GM23338 (cell line): Measurements from ENCODE around the gene RARG. TPM values are rescaled to one million over a fixed set of nuclear protein-coding genes. Genes with fewer than 3 reads are reported as not detected.
"Not testable (repeated sequence)": the region's sequence is repeated elsewhere in the genome, so short reads cannot be mapped to it uniquely, and the experiment has no call there.

ENCODE experiments used
- ATAC-seq: fragments of 200-7000 bp; cut with Tn5 transposase; 3 replicates; pipeline ENCODE4 v1.9.1; 2020
- DNase-seq: peaks from one replicate; pipeline ENCODE4 v3.0.0-alpha.2; 2015; ENCODE audit warnings: low spot score
- H2AFZ ChIP-seq: fragments of 200-600 bp; sonication (generic); 2 replicates; pipeline ENCODE4 v1.8.0; 2016; ENCODE audit warnings: antibody characterized with exemption, mild to moderate bottlenecking, moderate library complexity
- H3F3A ChIP-seq: fragments of 200-600 bp; sonication (generic); replicated peaks from 2 replicates; pipeline ENCODE4 v1.8.0; 2017; ENCODE audit warnings: antibody characterized with exemption, mixed run types, low read depth
- H3K27ac ChIP-seq: fragments of 200-600 bp; sonication (generic); 2 replicates; pipeline ENCODE4 v1.6.1; 2016; ENCODE audit warnings: low read depth
- H3K27me3 ChIP-seq: fragments of 200-600 bp; sonication (generic); 2 replicates; pipeline ENCODE4 v1.8.0; 2016; ENCODE audit warnings: mild to moderate bottlenecking, mixed run types, moderate library complexity; ENCODE audit not compliant: insufficient read depth
- H3K36me3 ChIP-seq: fragments of 200-600 bp; sonication (generic); 2 replicates; pipeline ENCODE4 v1.8.0; 2016; ENCODE audit warnings: mild to moderate bottlenecking; ENCODE audit not compliant: insufficient read depth
- H3K4me1 ChIP-seq: fragments of 200-600 bp; sonication (generic); 2 replicates; pipeline ENCODE4 v1.8.0; 2016; ENCODE audit warnings: mild to moderate bottlenecking, moderate library complexity; ENCODE audit not compliant: insufficient read depth
- H3K4me2 ChIP-seq: fragments of 200-600 bp; sonication (generic); 2 replicates; pipeline ENCODE4 v1.7.1; 2017; ENCODE audit warnings: mixed run types
- H3K4me3 ChIP-seq: fragments of 200-600 bp; sonication (generic); 2 replicates; pipeline ENCODE4 v1.6.1; 2016; ENCODE audit warnings: mixed run types
- H3K79me2 ChIP-seq: fragments of 200-600 bp; sonication (generic); replicated peaks from 2 replicates; pipeline ENCODE4 v1.8.0; 2017; ENCODE audit warnings: mild to moderate bottlenecking; ENCODE audit not compliant: insufficient read depth
- H3K9me2 ChIP-seq: fragments of 200-600 bp; sonication (generic); 2 replicates; pipeline ENCODE4 v1.8.0; 2017; ENCODE audit not compliant: insufficient read depth
- H4K20me1 ChIP-seq: fragments of 200-600 bp; sonication (generic); replicated peaks from 2 replicates; pipeline ENCODE4 v1.8.0; 2017; ENCODE audit warnings: mild to moderate bottlenecking; ENCODE audit not compliant: insufficient read depth
- H3K27ac Mint-ChIP-seq: 2 replicates; pipeline ENCODE4 v1.8.0; 2020; ENCODE audit warnings: inconsistent platforms, mild to moderate bottlenecking, moderate library complexity, mixed read lengths
- H3K27me3 Mint-ChIP-seq: 3 replicates; pipeline ENCODE4 v1.8.0; 2022; ENCODE audit warnings: low read depth, mild to moderate bottlenecking, moderate library complexity, mixed read lengths, inconsistent platforms; ENCODE audit not compliant: insufficient read depth, poor library complexity
- H3K36me3 Mint-ChIP-seq: 3 replicates; pipeline ENCODE4 v1.8.0; 2021; ENCODE audit warnings: low read depth, mild to moderate bottlenecking, inconsistent platforms, moderate library complexity, mixed read lengths
- H3K4me1 Mint-ChIP-seq: 3 replicates; pipeline ENCODE4 v1.8.0; 2020; ENCODE audit warnings: mild to moderate bottlenecking, inconsistent platforms, mixed read lengths
- H3K4me3 Mint-ChIP-seq: 3 replicates; pipeline ENCODE4 v1.8.0; 2021; ENCODE audit warnings: moderate library complexity, mild to moderate bottlenecking, inconsistent platforms, mixed read lengths
- H3K9me3 Mint-ChIP-seq: 3 replicates; pipeline ENCODE4 v1.8.0; 2020; ENCODE audit warnings: moderate library complexity, mild to moderate bottlenecking, inconsistent platforms, mixed read lengths
- CREB1 ChIP-seq: fragments of 250-450 bp; sonication (Bioruptor Pico); IDR thresholded peaks from 2 replicates; pipeline ENCODE4 v1.5.0; 2020; ENCODE audit warnings: low read depth, mild to moderate bottlenecking, moderate library complexity
- EZH2 ChIP-seq: fragments of 200-600 bp; sonication (generic); IDR thresholded peaks from one replicate; pipeline ENCODE4 v1.8.0; 2017; ENCODE audit warnings: antibody characterized with exemption, mild to moderate bottlenecking, low read depth; ENCODE audit not compliant: unreplicated experiment
- JUNB ChIP-seq: IDR thresholded peaks from one replicate; pipeline ENCODE4 v1.6.1; 2016; ENCODE audit warnings: antibody characterized with exemption; ENCODE audit not compliant: unreplicated experiment
- NANOG ChIP-seq: IDR thresholded peaks from 2 replicates; pipeline ENCODE4 v1.6.1; 2016; ENCODE audit warnings: antibody characterized with exemption, borderline replicate concordance
- POLR2AphosphoS5 ChIP-seq: IDR thresholded peaks from 2 replicates; pipeline ENCODE4 v1.6.1; 2016; ENCODE audit warnings: antibody characterized with exemption, low read depth
- ZNF114 ChIP-seq: fragments of 250-450 bp; sonication (Bioruptor Pico); IDR thresholded peaks from 2 replicates; pipeline ENCODE4 v1.5.0; 2020; ENCODE audit warnings: mild to moderate bottlenecking, moderate library complexity
- polyA plus RNA-seq: library from polyadenylated mRNA; unstranded; fragments of >200 nt; fragmentation: Nextera tagmentation; extraction: Ambion mirVana; gene quantifications from 2 replicates; pipeline ENCODE4 v1.2.1, GENCODE V29; 2016
- total RNA-seq: library from RNA; depleted of rRNA; stranded (reverse); fragments of >200 nt; shearing (Covaris generic); gene quantifications from 2 replicates; pipeline ENCODE4 v1.2.3, GENCODE V29; 2014
- TF ChIP-seq, protein P1 (sequence below): IDR thresholded peaks from 2 replicates; pipeline ENCODE4 v1.6.1; 2016; ENCODE audit warnings: antibody characterized with exemption
- TF ChIP-seq, protein P2 (sequence below): IDR thresholded peaks from one replicate; pipeline ENCODE4 v1.6.1; 2018; ENCODE audit warnings: antibody characterized with exemption; ENCODE audit not compliant: unreplicated experiment
- TF ChIP-seq, protein P3 (sequence below), 2 experiments: fragments of 200-600 bp in 1 of 2; sonication (generic) in 1 of 2; conservative IDR thresholded peaks; 2 replicates each; pipeline versions ENCODE4 v1.5.1 to v1.6.1; 2016 to 2017; ENCODE audit warnings: antibody characterized with exemption in 2 of 2, low read depth in 2 of 2, mild to moderate bottlenecking in 2 of 2, moderate library complexity in 1 of 2
- TF ChIP-seq, protein P4 (sequence below): fragments of 250-450 bp; sonication (Bioruptor Pico); IDR thresholded peaks from 2 replicates; pipeline ENCODE4 v1.5.0; 2020; ENCODE audit warnings: mild to moderate bottlenecking, moderate library complexity

The RARG gene
- total and polyA plus RNA-seq, 2 experiments from 2014 or later: 18.5 to 50.2 TPM

DNA sequence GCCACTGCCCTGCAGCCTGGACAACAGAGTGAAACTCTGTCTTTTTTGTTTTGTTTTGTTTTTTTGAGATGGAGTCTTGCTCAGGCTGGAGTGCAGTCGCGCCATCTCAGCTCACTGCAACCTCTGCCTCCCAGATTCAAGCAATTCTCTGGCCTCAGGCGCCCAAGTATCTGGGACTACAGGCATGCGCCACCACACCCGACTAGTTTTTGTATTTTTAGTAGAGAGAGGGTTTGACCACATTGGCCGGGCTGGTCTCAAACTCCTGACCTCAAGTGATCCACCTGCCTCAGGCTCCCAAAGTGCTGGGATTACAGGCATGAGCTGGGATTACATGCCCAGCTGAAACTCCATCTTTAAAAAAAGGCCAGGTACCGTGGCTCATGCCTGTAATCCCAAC, 29.7 kb downstream of the RARG start:
- not testable (repeated sequence) for H4K20me1 ChIP-seq, H3K27ac ChIP-seq, H3K4me1 ChIP-seq, H3K27ac Mint-ChIP-seq, DNase-seq, H3F3A ChIP-seq, H3K79me2 ChIP-seq, H3K9me2 ChIP-seq, H3K4me3 ChIP-seq, H3K36me3 Mint-ChIP-seq, H2AFZ ChIP-seq, H3K9me3 Mint-ChIP-seq, H3K36me3 ChIP-seq, H3K4me2 ChIP-seq, ATAC-seq, H3K4me3 Mint-ChIP-seq
- H3K27me3 Mint-ChIP-seq: peaks cover 24% of the 10 kb centered on the region
- peaks cover 10% of the 10 kb centered on the region for H3K4me1 Mint-ChIP-seq
- peaks cover 43% of the 10 kb centered on the region for H3K27me3 ChIP-seq

DNA sequence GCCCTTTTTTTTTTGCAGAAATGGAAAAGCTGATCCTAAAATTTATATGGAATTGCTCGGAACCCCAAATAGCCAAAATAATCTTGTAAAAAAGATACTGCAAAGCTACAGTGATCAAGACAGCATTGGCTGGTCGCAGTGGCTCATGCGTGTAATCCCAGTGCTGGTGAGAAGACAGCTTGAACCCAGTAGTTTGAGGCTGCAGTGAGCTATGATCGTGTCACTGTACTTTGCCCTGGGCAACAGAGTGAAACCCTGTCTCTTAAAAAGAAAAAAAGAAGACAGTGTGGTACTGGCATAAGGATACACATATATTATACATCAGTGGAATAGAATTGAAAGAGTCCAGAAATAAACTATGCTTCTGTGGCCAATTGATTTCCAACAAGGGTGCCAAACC, 30.4 kb downstream of the RARG start:
- peaks cover 26% of the 10 kb centered on the region for H3K27me3 Mint-ChIP-seq
- no peak for ATAC-seq
- no peak for DNase-seq
- TF ChIP-seq CREB1 (no peak), EZH2 (no peak), JUNB (no peak), NANOG (no peak), POLR2AphosphoS5 (no peak), ZNF114 (CRISPR knock-in tag) (no peak)
- TF ChIP-seq, protein P1, sequence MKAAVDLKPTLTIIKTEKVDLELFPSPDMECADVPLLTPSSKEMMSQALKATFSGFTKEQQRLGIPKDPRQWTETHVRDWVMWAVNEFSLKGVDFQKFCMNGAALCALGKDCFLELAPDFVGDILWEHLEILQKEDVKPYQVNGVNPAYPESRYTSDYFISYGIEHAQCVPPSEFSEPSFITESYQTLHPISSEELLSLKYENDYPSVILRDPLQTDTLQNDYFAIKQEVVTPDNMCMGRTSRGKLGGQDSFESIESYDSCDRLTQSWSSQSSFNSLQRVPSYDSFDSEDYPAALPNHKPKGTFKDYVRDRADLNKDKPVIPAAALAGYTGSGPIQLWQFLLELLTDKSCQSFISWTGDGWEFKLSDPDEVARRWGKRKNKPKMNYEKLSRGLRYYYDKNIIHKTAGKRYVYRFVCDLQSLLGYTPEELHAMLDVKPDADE: no peak
- TF ChIP-seq, protein P2, sequence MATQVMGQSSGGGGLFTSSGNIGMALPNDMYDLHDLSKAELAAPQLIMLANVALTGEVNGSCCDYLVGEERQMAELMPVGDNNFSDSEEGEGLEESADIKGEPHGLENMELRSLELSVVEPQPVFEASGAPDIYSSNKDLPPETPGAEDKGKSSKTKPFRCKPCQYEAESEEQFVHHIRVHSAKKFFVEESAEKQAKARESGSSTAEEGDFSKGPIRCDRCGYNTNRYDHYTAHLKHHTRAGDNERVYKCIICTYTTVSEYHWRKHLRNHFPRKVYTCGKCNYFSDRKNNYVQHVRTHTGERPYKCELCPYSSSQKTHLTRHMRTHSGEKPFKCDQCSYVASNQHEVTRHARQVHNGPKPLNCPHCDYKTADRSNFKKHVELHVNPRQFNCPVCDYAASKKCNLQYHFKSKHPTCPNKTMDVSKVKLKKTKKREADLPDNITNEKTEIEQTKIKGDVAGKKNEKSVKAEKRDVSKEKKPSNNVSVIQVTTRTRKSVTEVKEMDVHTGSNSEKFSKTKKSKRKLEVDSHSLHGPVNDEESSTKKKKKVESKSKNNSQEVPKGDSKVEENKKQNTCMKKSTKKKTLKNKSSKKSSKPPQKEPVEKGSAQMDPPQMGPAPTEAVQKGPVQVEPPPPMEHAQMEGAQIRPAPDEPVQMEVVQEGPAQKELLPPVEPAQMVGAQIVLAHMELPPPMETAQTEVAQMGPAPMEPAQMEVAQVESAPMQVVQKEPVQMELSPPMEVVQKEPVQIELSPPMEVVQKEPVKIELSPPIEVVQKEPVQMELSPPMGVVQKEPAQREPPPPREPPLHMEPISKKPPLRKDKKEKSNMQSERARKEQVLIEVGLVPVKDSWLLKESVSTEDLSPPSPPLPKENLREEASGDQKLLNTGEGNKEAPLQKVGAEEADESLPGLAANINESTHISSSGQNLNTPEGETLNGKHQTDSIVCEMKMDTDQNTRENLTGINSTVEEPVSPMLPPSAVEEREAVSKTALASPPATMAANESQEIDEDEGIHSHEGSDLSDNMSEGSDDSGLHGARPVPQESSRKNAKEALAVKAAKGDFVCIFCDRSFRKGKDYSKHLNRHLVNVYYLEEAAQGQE: no peak
- TF ChIP-seq, protein P3, sequence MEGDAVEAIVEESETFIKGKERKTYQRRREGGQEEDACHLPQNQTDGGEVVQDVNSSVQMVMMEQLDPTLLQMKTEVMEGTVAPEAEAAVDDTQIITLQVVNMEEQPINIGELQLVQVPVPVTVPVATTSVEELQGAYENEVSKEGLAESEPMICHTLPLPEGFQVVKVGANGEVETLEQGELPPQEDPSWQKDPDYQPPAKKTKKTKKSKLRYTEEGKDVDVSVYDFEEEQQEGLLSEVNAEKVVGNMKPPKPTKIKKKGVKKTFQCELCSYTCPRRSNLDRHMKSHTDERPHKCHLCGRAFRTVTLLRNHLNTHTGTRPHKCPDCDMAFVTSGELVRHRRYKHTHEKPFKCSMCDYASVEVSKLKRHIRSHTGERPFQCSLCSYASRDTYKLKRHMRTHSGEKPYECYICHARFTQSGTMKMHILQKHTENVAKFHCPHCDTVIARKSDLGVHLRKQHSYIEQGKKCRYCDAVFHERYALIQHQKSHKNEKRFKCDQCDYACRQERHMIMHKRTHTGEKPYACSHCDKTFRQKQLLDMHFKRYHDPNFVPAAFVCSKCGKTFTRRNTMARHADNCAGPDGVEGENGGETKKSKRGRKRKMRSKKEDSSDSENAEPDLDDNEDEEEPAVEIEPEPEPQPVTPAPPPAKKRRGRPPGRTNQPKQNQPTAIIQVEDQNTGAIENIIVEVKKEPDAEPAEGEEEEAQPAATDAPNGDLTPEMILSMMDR (conservative IDR thresholded peaks at IDR 0.05; ENCODE audit: low read depth in 2 of 2): no peak
- TF ChIP-seq, protein P4, sequence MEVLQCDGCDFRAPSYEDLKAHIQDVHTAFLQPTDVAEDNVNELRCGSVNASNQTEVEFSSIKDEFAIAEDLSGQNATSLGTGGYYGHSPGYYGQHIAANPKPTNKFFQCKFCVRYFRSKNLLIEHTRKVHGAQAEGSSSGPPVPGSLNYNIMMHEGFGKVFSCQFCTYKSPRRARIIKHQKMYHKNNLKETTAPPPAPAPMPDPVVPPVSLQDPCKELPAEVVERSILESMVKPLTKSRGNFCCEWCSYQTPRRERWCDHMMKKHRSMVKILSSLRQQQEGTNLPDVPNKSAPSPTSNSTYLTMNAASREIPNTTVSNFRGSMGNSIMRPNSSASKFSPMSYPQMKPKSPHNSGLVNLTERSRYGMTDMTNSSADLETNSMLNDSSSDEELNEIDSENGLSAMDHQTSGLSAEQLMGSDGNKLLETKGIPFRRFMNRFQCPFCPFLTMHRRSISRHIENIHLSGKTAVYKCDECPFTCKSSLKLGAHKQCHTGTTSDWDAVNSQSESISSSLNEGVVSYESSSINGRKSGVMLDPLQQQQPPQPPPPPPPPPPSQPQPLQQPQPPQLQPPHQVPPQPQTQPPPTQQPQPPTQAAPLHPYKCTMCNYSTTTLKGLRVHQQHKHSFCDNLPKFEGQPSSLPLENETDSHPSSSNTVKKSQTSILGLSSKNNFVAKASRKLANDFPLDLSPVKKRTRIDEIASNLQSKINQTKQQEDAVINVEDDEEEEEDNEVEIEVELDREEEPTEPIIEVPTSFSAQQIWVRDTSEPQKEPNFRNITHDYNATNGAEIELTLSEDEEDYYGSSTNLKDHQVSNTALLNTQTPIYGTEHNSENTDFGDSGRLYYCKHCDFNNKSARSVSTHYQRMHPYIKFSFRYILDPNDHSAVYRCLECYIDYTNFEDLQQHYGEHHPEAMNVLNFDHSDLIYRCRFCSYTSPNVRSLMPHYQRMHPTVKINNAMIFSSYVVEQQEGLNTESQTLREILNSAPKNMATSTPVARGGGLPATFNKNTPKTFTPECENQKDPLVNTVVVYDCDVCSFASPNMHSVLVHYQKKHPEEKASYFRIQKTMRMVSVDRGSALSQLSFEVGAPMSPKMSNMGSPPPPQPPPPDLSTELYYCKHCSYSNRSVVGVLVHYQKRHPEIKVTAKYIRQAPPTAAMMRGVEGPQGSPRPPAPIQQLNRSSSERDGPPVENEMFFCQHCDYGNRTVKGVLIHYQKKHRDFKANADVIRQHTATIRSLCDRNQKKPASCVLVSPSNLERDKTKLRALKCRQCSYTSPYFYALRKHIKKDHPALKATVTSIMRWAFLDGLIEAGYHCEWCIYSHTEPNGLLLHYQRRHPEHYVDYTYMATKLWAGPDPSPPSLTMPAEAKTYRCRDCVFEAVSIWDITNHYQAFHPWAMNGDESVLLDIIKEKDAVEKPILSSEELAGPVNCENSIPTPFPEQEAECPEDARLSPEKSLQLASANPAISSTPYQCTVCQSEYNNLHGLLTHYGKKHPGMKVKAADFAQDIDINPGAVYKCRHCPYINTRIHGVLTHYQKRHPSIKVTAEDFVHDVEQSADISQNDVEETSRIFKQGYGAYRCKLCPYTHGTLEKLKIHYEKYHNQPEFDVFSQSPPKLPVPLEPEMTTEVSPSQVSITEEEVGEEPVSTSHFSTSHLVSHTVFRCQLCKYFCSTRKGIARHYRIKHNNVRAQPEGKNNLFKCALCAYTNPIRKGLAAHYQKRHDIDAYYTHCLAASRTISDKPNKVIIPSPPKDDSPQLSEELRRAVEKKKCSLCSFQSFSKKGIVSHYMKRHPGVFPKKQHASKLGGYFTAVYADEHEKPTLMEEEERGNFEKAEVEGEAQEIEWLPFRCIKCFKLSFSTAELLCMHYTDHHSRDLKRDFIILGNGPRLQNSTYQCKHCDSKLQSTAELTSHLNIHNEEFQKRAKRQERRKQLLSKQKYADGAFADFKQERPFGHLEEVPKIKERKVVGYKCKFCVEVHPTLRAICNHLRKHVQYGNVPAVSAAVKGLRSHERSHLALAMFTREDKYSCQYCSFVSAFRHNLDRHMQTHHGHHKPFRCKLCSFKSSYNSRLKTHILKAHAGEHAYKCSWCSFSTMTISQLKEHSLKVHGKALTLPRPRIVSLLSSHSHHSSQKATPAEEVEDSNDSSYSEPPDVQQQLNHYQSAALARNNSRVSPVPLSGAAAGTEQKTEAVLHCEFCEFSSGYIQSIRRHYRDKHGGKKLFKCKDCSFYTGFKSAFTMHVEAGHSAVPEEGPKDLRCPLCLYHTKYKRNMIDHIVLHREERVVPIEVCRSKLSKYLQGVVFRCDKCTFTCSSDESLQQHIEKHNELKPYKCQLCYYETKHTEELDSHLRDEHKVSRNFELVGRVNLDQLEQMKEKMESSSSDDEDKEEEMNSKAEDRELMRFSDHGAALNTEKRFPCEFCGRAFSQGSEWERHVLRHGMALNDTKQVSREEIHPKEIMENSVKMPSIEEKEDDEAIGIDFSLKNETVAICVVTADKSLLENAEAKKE (CRISPR knock-in tag): no peak

More for the DNA sequence above, 30.4 kb downstream of the RARG start:
- H3K9me3 Mint-ChIP-seq: no peaks in the 10 kb centered on the region; the same call in 2 of the 3 replicates
- H3K36me3 Mint-ChIP-seq: no peaks in the 10 kb centered on the region
- H3K4me1 Mint-ChIP-seq: peaks cover 4% of the 10 kb centered on the region; the same call in 2 of the 3 replicates
- H3K4me3 Mint-ChIP-seq: no peak overlapping the region
- Histone ChIP-seq H4K20me1 (no peaks in the 10 kb centered on the region; the same call in 1 of the 2 replicates), H3K79me2 (no peaks in the 10 kb centered on the region), H3K4me2 (no peak overlapping the region), H3K27ac (no peak overlapping the region), H3K4me3 (no peak overlapping the region), H3K36me3 (no peaks in the 10 kb centered on the region), H3F3A (0 out of 2 replicates have a peak, but pooled peaks cover 4% of the 10 kb centered on the region), H3K27me3 (peaks cover 50% of the 10 kb centered on the region), H3K4me1 (no peaks in the 10 kb centered on the region; the same call in 1 of the 2 replicates), H3K9me2 (no peaks in the 10 kb centered on the region), H2AFZ (no peak overlapping the region)
- no peak overlapping the region for H3K27ac Mint-ChIP-seq
